ENCODE data around the gene NDUFAF2.

Gene NDUFAF2

GRCh38 chr5:61198606-61199005 lies 253.6 kb downstream of the NDUFAF2 start:
- DNase-seq (ENCODE audit: extremely low read depth, insufficient read length) = no peak
- Histone ChIP-seq H3K4me3 (replicated peaks; ENCODE audit: low read depth, low read length) (no peak overlapping the region), H3K27me3 (replicated peaks; ENCODE audit: control insufficient read depth, insufficient read depth, low read length) (no peaks in the 10 kb centered on the region), H3K36me3 (ENCODE audit: control insufficient read depth, insufficient read depth, low read length) (no peaks in the 10 kb centered on the region)
- TF ChIP-seq CTCF (IDR thresholded peaks at IDR 0.05; ENCODE audit: insufficient read depth, low read length, poor library complexity, severe bottlenecking) = no peak

DNA sequence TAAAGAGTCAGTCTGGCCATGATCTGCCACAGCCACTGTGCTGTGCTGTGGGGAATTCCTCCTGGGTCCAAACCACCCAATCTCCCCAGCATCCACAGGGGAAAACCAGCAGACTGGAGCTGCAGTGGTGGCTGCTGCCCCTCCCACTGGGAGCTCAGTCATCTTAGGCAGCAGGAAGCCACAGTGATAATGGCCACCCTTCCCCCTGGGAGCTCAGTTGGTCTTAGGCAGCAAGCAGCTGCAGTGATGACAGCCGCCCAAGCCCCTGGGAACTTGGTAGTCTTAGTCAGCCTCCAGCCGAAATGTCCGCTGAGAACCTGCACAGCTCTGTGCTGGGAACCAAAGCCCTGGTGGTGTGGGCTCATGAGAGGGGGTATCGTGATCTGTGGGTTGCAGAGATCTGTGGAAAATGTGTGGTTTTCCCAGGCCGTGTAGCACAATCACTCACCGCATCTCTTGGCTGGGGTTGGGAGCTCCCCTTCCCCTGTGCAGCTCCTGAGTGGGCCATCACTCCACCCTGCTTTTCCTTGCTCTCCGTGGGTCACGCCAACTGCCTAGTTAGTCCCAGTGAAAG lies 255.7 kb downstream of the NDUFAF2 start:
- TF ChIP-seq CTCF (IDR thresholded peaks at IDR 0.05; ENCODE audit: insufficient read depth, low read length, poor library complexity, severe bottlenecking) = no peak
- H3K36me3 ChIP-seq (ENCODE audit: control insufficient read depth, insufficient read depth, low read length) = no peaks in the 10 kb centered on the region
- no peaks in the 10 kb centered on the region for H3K27me3 ChIP-seq (replicated peaks; ENCODE audit: control insufficient read depth, insufficient read depth, low read length)
- no peak overlapping the region for H3K4me3 ChIP-seq (replicated peaks; ENCODE audit: low read depth, low read length)
- peak; percentile 31 for DNase-seq (ENCODE audit: extremely low read depth, insufficient read length)

DNA sequence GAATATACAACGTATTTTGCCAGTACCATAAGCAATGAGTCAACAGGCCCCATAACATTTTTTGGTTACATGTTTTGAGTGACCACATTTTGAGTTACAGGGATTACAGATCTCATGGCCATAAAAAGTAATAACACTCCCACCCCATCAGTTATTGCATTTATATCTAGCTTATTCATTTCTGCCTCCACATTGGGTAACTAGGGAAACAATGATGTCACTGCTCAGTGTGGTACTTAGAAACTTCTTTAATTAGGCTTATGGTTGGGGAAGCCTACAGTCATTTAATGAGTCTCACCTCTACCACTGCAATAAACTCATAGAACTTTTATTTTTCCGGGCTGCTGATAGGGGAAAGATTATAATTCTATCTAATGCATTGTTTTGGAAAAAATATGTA lies 257.2 kb downstream of the NDUFAF2 start:
- no peak overlapping the region for H3K4me3 ChIP-seq (replicated peaks; ENCODE audit: low read depth, low read length)
- no peak for TF ChIP-seq CTCF (IDR thresholded peaks at IDR 0.05; ENCODE audit: insufficient read depth, low read length, poor library complexity, severe bottlenecking)
- H3K27me3 ChIP-seq (replicated peaks; ENCODE audit: control insufficient read depth, insufficient read depth, low read length) = no peaks in the 10 kb centered on the region
- H3K36me3 ChIP-seq (ENCODE audit: control insufficient read depth, insufficient read depth, low read length) = no peaks in the 10 kb centered on the region
- DNase-seq (ENCODE audit: extremely low read depth, insufficient read length) = peak; percentile 46
